NT2/D1 (cell line): ENCODE results near the gene VSIG10L.

Experiments used
- DNase-seq: peaks from one replicate; pipeline ENCODE4 v3.0.0-alpha.2; 2011; ENCODE audit warnings: low read depth, low spot score
- H3K27me3 ChIP-seq: 2 replicates; pipeline ENCODE4 v1.6.0; 2011; ENCODE audit warnings: mild to moderate bottlenecking; ENCODE audit not compliant: insufficient read length, insufficient read depth
- H3K36me3 ChIP-seq: 2 replicates; pipeline ENCODE4 v1.6.1; 2011; ENCODE audit warnings: mild to moderate bottlenecking, low read length, mixed read lengths; ENCODE audit not compliant: insufficient read depth, insufficient read length
- H3K4me1 ChIP-seq: 2 replicates; pipeline ENCODE4 v1.5.1; 2011; ENCODE audit not compliant: insufficient read depth, insufficient read length
- H3K4me3 ChIP-seq: 2 replicates; pipeline ENCODE4 v1.5.1; 2011; ENCODE audit warnings: low read depth; ENCODE audit not compliant: insufficient read length
- H3K9ac ChIP-seq: 2 replicates; pipeline ENCODE4 v1.6.0; 2011; ENCODE audit warnings: low read depth; ENCODE audit not compliant: insufficient read length
- H3K9me3 ChIP-seq: 2 replicates; pipeline ENCODE4 v1.5.1; 2011; ENCODE audit warnings: mild to moderate bottlenecking, low read length; ENCODE audit not compliant: insufficient read depth
- SUZ12 ChIP-seq: IDR thresholded peaks from 2 replicates; pipeline ENCODE4 v1.6.1; 2011; ENCODE audit not compliant: insufficient read length, insufficient read depth; ENCODE audit errors: extremely low read depth
- YY1 ChIP-seq: IDR thresholded peaks from 2 replicates; pipeline ENCODE4 v1.6.1; 2011; ENCODE audit not compliant: insufficient read length, insufficient read depth
- ZNF274 ChIP-seq: IDR thresholded peaks from 2 replicates; pipeline ENCODE4 v1.6.1; 2011; ENCODE audit warnings: mild to moderate bottlenecking, low read depth, low read length

Gene VSIG10L

GRCh38 chr19:51318687-51319648 is 23.0 kb downstream of the VSIG10L start:
- H3K9me3 ChIP-seq = no peaks in the 10 kb centered on the region
- TF ChIP-seq SUZ12 (no peak), ZNF274 (no peak), YY1 (no peak)
- no peak for DNase-seq
- H3K4me1 ChIP-seq = peaks cover 5% of the 10 kb centered on the region
- H3K9ac ChIP-seq = no peak overlapping the region
- H3K4me3 ChIP-seq = no peak overlapping the region
- H3K27me3 ChIP-seq = no peaks in the 10 kb centered on the region
- no peaks in the 10 kb centered on the region for H3K36me3 ChIP-seq

DNA sequence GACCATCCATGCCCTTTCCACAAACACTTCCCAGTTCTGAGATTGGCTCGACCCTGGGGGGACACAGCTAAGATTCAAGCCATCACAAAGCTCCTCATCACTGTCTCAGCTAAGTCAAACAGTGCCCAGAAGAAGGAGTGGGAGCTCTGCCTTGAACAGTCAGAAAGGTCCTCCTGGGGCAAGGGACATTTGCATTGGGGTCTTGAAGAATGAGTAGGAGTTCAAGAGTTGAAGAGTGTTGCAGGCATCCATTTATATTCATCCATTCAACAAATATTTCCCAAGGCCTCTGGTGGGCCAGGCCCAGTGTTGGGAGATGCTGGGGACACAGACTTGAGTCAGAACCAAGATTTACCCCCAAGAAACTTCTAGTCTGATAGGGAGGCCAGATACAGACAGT is 24.0 kb downstream of the VSIG10L start:
- Histone ChIP-seq H3K4me3 (no peak overlapping the region), H3K9ac (no peak overlapping the region), H3K36me3 (no peaks in the 10 kb centered on the region), H3K27me3 (no peaks in the 10 kb centered on the region), H3K4me1 (peaks cover 5% of the 10 kb centered on the region), H3K9me3 (no peaks in the 10 kb centered on the region)
- no peak for DNase-seq
- TF ChIP-seq ZNF274 (no peak), SUZ12 (no peak), YY1 (no peak)

- Histone ChIP-seq H3K9me3 (no peaks in the 10 kb centered on the region), H3K27me3 (no peaks in the 10 kb centered on the region)
These were observed 24.6 kb downstream of the VSIG10L start for GRCh38 chr19:51317376-51317775.

GRCh38 chr19:51316688-51317087 is 25.3 kb downstream of the VSIG10L start:
- DNase-seq = no peak
- Histone ChIP-seq H3K4me3 (no peak overlapping the region), H3K27me3 (no peaks in the 10 kb centered on the region), H3K9ac (no peak overlapping the region), H3K9me3 (no peaks in the 10 kb centered on the region), H3K36me3 (no peaks in the 10 kb centered on the region), H3K4me1 (peaks cover 5% of the 10 kb centered on the region)
- TF ChIP-seq SUZ12 (no peak), ZNF274 (no peak), YY1 (no peak)

More at GRCh38 chr19:51317376-51317775, 24.6 kb downstream of the VSIG10L start:
- Histone ChIP-seq H3K9ac (no peak overlapping the region), H3K36me3 (no peaks in the 10 kb centered on the region), H3K4me1 (peaks cover 5% of the 10 kb centered on the region), H3K4me3 (no peak overlapping the region)
- DNase-seq = no peak
- no peak for TF ChIP-seq YY1
- no peak for TF ChIP-seq SUZ12
- TF ChIP-seq ZNF274 = no peak

GRCh38 chr19:51311351-51312257 is 30.3 kb downstream of the VSIG10L start, which contains the start of gene IGLON5:
IGLON5 (plus strand) TSS chr19:51311644; CDS start chr19:51311848, 204 bp downstream.
- no peak for DNase-seq
- Histone ChIP-seq H3K4me3 (peak within 1 kb of the TSS; percentile 26), H3K9ac (peak within 1 kb of the TSS; percentile 36)

GRCh38 chr19:51305479-51305878 is 36.5 kb downstream of the VSIG10L start:
- H3K36me3 ChIP-seq = no peaks in the 10 kb centered on the region
- TF ChIP-seq ZNF274 (no peak), YY1 (no peak), SUZ12 (no peak)
- H3K27me3 ChIP-seq = no peaks in the 10 kb centered on the region
- peaks cover 15% of the 10 kb centered on the region for H3K9me3 ChIP-seq
- H3K9ac ChIP-seq = no peak overlapping the region
- H3K4me3 ChIP-seq = no peak overlapping the region
- DNase-seq = no peak
- no peaks in the 10 kb centered on the region for H3K4me1 ChIP-seq

More at GRCh38 chr19:51311351-51312257, 30.3 kb downstream of the VSIG10L start, which contains the start of gene IGLON5:
- TF ChIP-seq SUZ12 (no peak), YY1 (no peak), ZNF274 (no peak)
- Histone ChIP-seq H3K4me1 (no peaks in the 10 kb centered on the region), H3K9me3 (no peaks in the 10 kb centered on the region), H3K27me3 (no peaks in the 10 kb centered on the region), H3K36me3 (no peaks in the 10 kb centered on the region)

DNA sequence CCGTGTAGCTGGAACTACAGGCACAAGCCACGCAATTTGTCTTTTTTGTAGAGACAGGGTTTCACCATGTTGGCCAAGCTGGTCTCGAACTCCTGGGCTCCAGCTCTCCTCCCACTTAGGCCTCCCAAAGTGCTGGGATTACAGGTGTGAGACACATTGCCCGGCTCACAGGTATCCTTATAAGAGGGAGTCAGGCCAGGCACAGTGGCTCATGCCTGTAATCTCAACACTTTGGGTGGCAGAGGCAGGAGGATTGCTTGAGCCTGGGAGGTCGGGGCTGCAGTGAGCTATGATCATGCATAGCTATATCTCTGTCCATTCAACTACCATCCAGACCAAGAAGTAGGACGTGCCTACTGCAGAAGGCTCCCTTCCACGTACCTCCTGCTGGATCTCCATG is 40.7 kb downstream of the VSIG10L start:
- Histone ChIP-seq H3K27me3 (no peaks in the 10 kb centered on the region), H3K9me3 (peaks cover 15% of the 10 kb centered on the region), H3K4me3 (no peak overlapping the region), H3K9ac (no peak overlapping the region), H3K36me3 (no peaks in the 10 kb centered on the region), H3K4me1 (peaks cover 5% of the 10 kb centered on the region)
- TF ChIP-seq ZNF274 (no peak), SUZ12 (no peak), YY1 (no peak)
- DNase-seq = no peak
